ENCODE results near the gene IMMP1L.

IMMP1L gene

GRCh38 chr11:31383116-31383515 lies 126.3 kb downstream of the IMMP1L start:
- DNase-seq, result no peak
- H3K9me3 Mint-ChIP-seq, result peaks cover 16% of the 10 kb centered on the region
- H3K27me3 Mint-ChIP-seq (ENCODE audit: low read depth, poor library complexity), result no peaks in the 10 kb centered on the region
- H3K4me3 Mint-ChIP-seq, result no peak overlapping the region
- TF ChIP-seq CTCF (IDR thresholded peaks at IDR 0.05), result no peak
- no peak overlapping the region for H3K27ac Mint-ChIP-seq
- H3K36me3 Mint-ChIP-seq (ENCODE audit: low read depth), result peaks cover 41% of the 10 kb centered on the region
- peaks cover 17% of the 10 kb centered on the region for H3K4me1 Mint-ChIP-seq

Data from nephron progenitor cell (in vitro differentiated cells).